GM23338 (cell line): ENCODE measurements around the gene ANO10. TPM values are rescaled to one million over a fixed set of nuclear protein-coding genes. Genes with fewer than 3 reads are reported as not detected.

ENCODE experiments used
- ATAC-seq: fragments of 200-7000 bp; cut with Tn5 transposase; 3 replicates; pipeline ENCODE4 v1.9.1; 2020
- DNase-seq: peaks from one replicate; pipeline ENCODE4 v3.0.0-alpha.2; 2015; ENCODE audit warnings: low spot score
- H2AFZ ChIP-seq: fragments of 200-600 bp; sonication (generic); 2 replicates; pipeline ENCODE4 v1.8.0; 2016; ENCODE audit warnings: antibody characterized with exemption, mild to moderate bottlenecking, moderate library complexity
- H3F3A ChIP-seq: fragments of 200-600 bp; sonication (generic); replicated peaks from 2 replicates; pipeline ENCODE4 v1.8.0; 2017; ENCODE audit warnings: antibody characterized with exemption, mixed run types, low read depth
- H3K27ac ChIP-seq: fragments of 200-600 bp; sonication (generic); 2 replicates; pipeline ENCODE4 v1.6.1; 2016; ENCODE audit warnings: low read depth
- H3K27me3 ChIP-seq: fragments of 200-600 bp; sonication (generic); 2 replicates; pipeline ENCODE4 v1.8.0; 2016; ENCODE audit warnings: mild to moderate bottlenecking, mixed run types, moderate library complexity; ENCODE audit not compliant: insufficient read depth
- H3K36me3 ChIP-seq: fragments of 200-600 bp; sonication (generic); 2 replicates; pipeline ENCODE4 v1.8.0; 2016; ENCODE audit warnings: mild to moderate bottlenecking; ENCODE audit not compliant: insufficient read depth
- H3K4me1 ChIP-seq: fragments of 200-600 bp; sonication (generic); 2 replicates; pipeline ENCODE4 v1.8.0; 2016; ENCODE audit warnings: mild to moderate bottlenecking, moderate library complexity; ENCODE audit not compliant: insufficient read depth
- H3K4me2 ChIP-seq: fragments of 200-600 bp; sonication (generic); 2 replicates; pipeline ENCODE4 v1.7.1; 2017; ENCODE audit warnings: mixed run types
- H3K4me3 ChIP-seq: fragments of 200-600 bp; sonication (generic); 2 replicates; pipeline ENCODE4 v1.6.1; 2016; ENCODE audit warnings: mixed run types
- H3K79me2 ChIP-seq: fragments of 200-600 bp; sonication (generic); replicated peaks from 2 replicates; pipeline ENCODE4 v1.8.0; 2017; ENCODE audit warnings: mild to moderate bottlenecking; ENCODE audit not compliant: insufficient read depth
- H3K9me2 ChIP-seq: fragments of 200-600 bp; sonication (generic); 2 replicates; pipeline ENCODE4 v1.8.0; 2017; ENCODE audit not compliant: insufficient read depth
- H4K20me1 ChIP-seq: fragments of 200-600 bp; sonication (generic); replicated peaks from 2 replicates; pipeline ENCODE4 v1.8.0; 2017; ENCODE audit warnings: mild to moderate bottlenecking; ENCODE audit not compliant: insufficient read depth
- H3K27ac Mint-ChIP-seq: 2 replicates; pipeline ENCODE4 v1.8.0; 2020; ENCODE audit warnings: inconsistent platforms, mild to moderate bottlenecking, moderate library complexity, mixed read lengths
- H3K27me3 Mint-ChIP-seq: 3 replicates; pipeline ENCODE4 v1.8.0; 2022; ENCODE audit warnings: low read depth, mild to moderate bottlenecking, moderate library complexity, mixed read lengths, inconsistent platforms; ENCODE audit not compliant: insufficient read depth, poor library complexity
- H3K36me3 Mint-ChIP-seq: 3 replicates; pipeline ENCODE4 v1.8.0; 2021; ENCODE audit warnings: low read depth, mild to moderate bottlenecking, inconsistent platforms, moderate library complexity, mixed read lengths
- H3K4me1 Mint-ChIP-seq: 3 replicates; pipeline ENCODE4 v1.8.0; 2020; ENCODE audit warnings: mild to moderate bottlenecking, inconsistent platforms, mixed read lengths
- H3K4me3 Mint-ChIP-seq: 3 replicates; pipeline ENCODE4 v1.8.0; 2021; ENCODE audit warnings: moderate library complexity, mild to moderate bottlenecking, inconsistent platforms, mixed read lengths
- H3K9me3 Mint-ChIP-seq: 3 replicates; pipeline ENCODE4 v1.8.0; 2020; ENCODE audit warnings: moderate library complexity, mild to moderate bottlenecking, inconsistent platforms, mixed read lengths
- CTCF ChIP-seq, 2 experiments: fragments of 200-600 bp in 1 of 2; sonication (generic) in 1 of 2; conservative IDR thresholded peaks; 2 replicates each; pipeline versions ENCODE4 v1.5.1 to v1.6.1; 2016 to 2017; ENCODE audit warnings: antibody characterized with exemption in 2 of 2, low read depth in 2 of 2, mild to moderate bottlenecking in 2 of 2, moderate library complexity in 1 of 2
- EZH2 ChIP-seq: fragments of 200-600 bp; sonication (generic); IDR thresholded peaks from one replicate; pipeline ENCODE4 v1.8.0; 2017; ENCODE audit warnings: antibody characterized with exemption, mild to moderate bottlenecking, low read depth; ENCODE audit not compliant: unreplicated experiment
- JUNB ChIP-seq: IDR thresholded peaks from one replicate; pipeline ENCODE4 v1.6.1; 2016; ENCODE audit warnings: antibody characterized with exemption; ENCODE audit not compliant: unreplicated experiment
- NANOG ChIP-seq: IDR thresholded peaks from 2 replicates; pipeline ENCODE4 v1.6.1; 2016; ENCODE audit warnings: antibody characterized with exemption, borderline replicate concordance
- POLR2AphosphoS5 ChIP-seq: IDR thresholded peaks from 2 replicates; pipeline ENCODE4 v1.6.1; 2016; ENCODE audit warnings: antibody characterized with exemption, low read depth
- REST ChIP-seq: IDR thresholded peaks from one replicate; pipeline ENCODE4 v1.6.1; 2018; ENCODE audit warnings: antibody characterized with exemption; ENCODE audit not compliant: unreplicated experiment
- STAT1 ChIP-seq: IDR thresholded peaks from one replicate; pipeline ENCODE4 v1.6.1; 2016; ENCODE audit warnings: antibody characterized with exemption; ENCODE audit not compliant: unreplicated experiment
- ZNF114 ChIP-seq: fragments of 250-450 bp; sonication (Bioruptor Pico); IDR thresholded peaks from 2 replicates; pipeline ENCODE4 v1.5.0; 2020; ENCODE audit warnings: mild to moderate bottlenecking, moderate library complexity
- ZNF331 ChIP-seq: fragments of 250-450 bp; sonication (Bioruptor Pico); IDR thresholded peaks from 2 replicates; pipeline ENCODE4 v1.5.0; 2020; ENCODE audit warnings: low read depth, mild to moderate bottlenecking, moderate library complexity
- ZNF462 ChIP-seq: fragments of 250-450 bp; sonication (Bioruptor Pico); IDR thresholded peaks from 2 replicates; pipeline ENCODE4 v1.5.0; 2020; ENCODE audit warnings: mild to moderate bottlenecking, moderate library complexity
- polyA plus RNA-seq: library from polyadenylated mRNA; unstranded; fragments of >200 nt; fragmentation: Nextera tagmentation; extraction: Ambion mirVana; gene quantifications from 2 replicates; pipeline ENCODE4 v1.2.1, GENCODE V29; 2016
- total RNA-seq: library from RNA; depleted of rRNA; stranded (reverse); fragments of >200 nt; shearing (Covaris generic); gene quantifications from 2 replicates; pipeline ENCODE4 v1.2.3, GENCODE V29; 2014

ANO10 gene
- total and polyA plus RNA-seq, 2 experiments from 2014 or later, result 29.2 to 48.1 TPM

- H3K4me3 Mint-ChIP-seq, result no peak overlapping the region
- TF ChIP-seq REST (no peak), ZNF114 (CRISPR knock-in tag) (no peak), NANOG (no peak), ZNF331 (CRISPR knock-in tag) (no peak), CTCF (conservative IDR thresholded peaks at IDR 0.05; ENCODE audit: low read depth in 2 of 2) (no peak), JUNB (no peak), EZH2 (no peak), STAT1 (no peak), POLR2AphosphoS5 (no peak), ZNF462 (CRISPR knock-in tag) (no peak)
- no peaks in the 10 kb centered on the region for H3K27me3 ChIP-seq
- H3K4me1 ChIP-seq, result no peaks in the 10 kb centered on the region
- no peak for ATAC-seq
- H3K27me3 Mint-ChIP-seq, result peaks cover 2% of the 10 kb centered on the region
- no peak overlapping the region for H3K4me3 ChIP-seq
- peaks cover 16% of the 10 kb centered on the region for H3K9me3 Mint-ChIP-seq
- H3K79me2 ChIP-seq, result no peaks in the 10 kb centered on the region
- peaks cover 29% of the 10 kb centered on the region for H3K36me3 Mint-ChIP-seq
- peaks cover 5% of the 10 kb centered on the region; the same call in 1 of the 2 replicates for H3K9me2 ChIP-seq
- no peaks in the 10 kb centered on the region for H4K20me1 ChIP-seq
- H3K27ac ChIP-seq, result no peak overlapping the region
- no peaks in the 10 kb centered on the region for H3K4me1 Mint-ChIP-seq
- H3F3A ChIP-seq, result no peaks in the 10 kb centered on the region
- H2AFZ ChIP-seq, result no peak overlapping the region
- no peak for DNase-seq
- H3K36me3 ChIP-seq, result peaks cover 10% of the 10 kb centered on the region; the same call in 1 of the 2 replicates
- no peak overlapping the region for H3K4me2 ChIP-seq
- H3K27ac Mint-ChIP-seq, result no peak overlapping the region
Measured at GRCh38 chr3:43522727-43523362, 99.0 kb downstream of the ANO10 start.
